PC-9 (cell line): ENCODE data around the gene BCO1.
"Not testable (repeated sequence)": the region's sequence is repeated elsewhere in the genome, so short reads cannot be mapped to it uniquely, and the experiment has no call there.

Experiments
- CTCF ChIP-seq: fragments of 200-600 bp; sonication (generic); conservative IDR thresholded peaks from 2 replicates; pipeline ENCODE4 v1.6.1; 2017; ENCODE audit warnings: mixed run types, antibody characterized with exemption, mild to moderate bottlenecking, moderate library complexity
- EZH2 ChIP-seq: fragments of 200-600 bp; sonication (generic); IDR thresholded peaks from 2 replicates; pipeline ENCODE4 v1.8.0; 2017; ENCODE audit warnings: antibody characterized with exemption, low read depth

GRCh38 chr16:81225697-81226096 is 12.8 kb upstream of the BCO1 start:
- TF ChIP-seq CTCF, EZH2: not testable (repeated sequence)
